GM12873 (cell line): ENCODE data around the gene MARK4.

Experiments
- TF ChIP-seq, protein P1 (sequence below): IDR thresholded peaks from 2 replicates; pipeline ENCODE4 v1.5.1; 2012; ENCODE audit warnings: low read depth, mild to moderate bottlenecking, moderate library complexity, low read length, control low read depth; ENCODE audit not compliant: insufficient read depth; ENCODE audit errors: missing control alignments

The MARK4 gene

GRCh38 chr19:45339629-45340028 lies 88.6 kb downstream of the MARK4 start:
- TF ChIP-seq, protein P1, sequence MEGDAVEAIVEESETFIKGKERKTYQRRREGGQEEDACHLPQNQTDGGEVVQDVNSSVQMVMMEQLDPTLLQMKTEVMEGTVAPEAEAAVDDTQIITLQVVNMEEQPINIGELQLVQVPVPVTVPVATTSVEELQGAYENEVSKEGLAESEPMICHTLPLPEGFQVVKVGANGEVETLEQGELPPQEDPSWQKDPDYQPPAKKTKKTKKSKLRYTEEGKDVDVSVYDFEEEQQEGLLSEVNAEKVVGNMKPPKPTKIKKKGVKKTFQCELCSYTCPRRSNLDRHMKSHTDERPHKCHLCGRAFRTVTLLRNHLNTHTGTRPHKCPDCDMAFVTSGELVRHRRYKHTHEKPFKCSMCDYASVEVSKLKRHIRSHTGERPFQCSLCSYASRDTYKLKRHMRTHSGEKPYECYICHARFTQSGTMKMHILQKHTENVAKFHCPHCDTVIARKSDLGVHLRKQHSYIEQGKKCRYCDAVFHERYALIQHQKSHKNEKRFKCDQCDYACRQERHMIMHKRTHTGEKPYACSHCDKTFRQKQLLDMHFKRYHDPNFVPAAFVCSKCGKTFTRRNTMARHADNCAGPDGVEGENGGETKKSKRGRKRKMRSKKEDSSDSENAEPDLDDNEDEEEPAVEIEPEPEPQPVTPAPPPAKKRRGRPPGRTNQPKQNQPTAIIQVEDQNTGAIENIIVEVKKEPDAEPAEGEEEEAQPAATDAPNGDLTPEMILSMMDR = no peak

- TF ChIP-seq, protein P1 = no peak
Measured at GRCh38 chr19:45340232-45340898, 89.3 kb downstream of the MARK4 start, which contains the start of gene KLC3. KLC3 (plus strand) TSS chr19:45340750; CDS start chr19:45345542, 4,792 bp downstream.

DNA sequence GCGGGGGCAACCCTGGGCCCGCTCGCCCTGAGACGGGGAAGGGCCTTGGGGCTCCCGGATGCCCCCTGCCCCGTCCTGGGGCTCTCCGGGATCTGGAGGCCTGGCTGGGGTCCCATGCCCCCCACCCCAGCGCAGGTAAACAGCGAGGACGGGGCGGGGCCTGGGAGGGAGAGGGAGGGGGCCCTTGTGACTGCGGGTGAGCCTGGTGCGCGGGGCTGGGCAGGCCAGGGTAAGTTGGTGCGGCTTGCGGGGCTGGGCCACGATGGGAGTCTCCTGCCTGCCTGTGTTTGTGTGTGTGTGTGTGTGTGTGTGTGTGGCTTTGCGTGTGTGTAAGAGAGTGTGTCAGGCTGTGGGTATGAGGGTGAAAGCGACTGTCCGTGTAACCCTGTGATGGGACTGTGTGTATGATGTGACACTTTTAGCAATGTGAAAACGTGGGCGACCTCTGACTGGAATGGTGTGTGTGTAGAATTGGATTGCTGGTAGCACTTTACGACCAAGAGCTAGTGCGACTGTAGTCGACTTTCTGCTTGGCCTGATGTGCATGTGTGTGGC lies 89.9 kb downstream of the MARK4 start:
- TF ChIP-seq, protein P1 = no peak

- TF ChIP-seq, protein P1 = no peak
Measured at GRCh38 chr19:45342911-45343310, 91.8 kb downstream of the MARK4 start.

- TF ChIP-seq, protein P1 = no peak
Measured at GRCh38 chr19:45344621-45345505, 93.8 kb downstream of the MARK4 start.

DNA sequence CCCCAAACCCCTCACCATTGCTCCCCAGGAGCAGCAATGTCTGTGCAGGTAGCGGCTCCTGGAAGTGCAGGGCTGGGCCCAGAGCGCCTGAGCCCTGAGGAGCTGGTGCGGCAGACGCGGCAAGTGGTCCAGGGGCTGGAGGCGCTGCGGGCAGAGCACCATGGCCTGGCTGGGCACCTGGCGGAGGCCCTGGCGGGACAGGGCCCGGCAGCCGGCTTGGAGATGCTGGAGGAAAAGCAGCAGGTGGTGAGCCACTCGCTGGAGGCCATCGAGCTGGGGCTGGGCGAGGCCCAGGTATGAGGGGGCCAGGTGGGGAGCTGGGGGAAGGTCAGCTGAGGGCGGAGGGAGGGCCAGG lies 94.4 kb downstream of the MARK4 start:
- TF ChIP-seq, protein P1 = no peak

DNA sequence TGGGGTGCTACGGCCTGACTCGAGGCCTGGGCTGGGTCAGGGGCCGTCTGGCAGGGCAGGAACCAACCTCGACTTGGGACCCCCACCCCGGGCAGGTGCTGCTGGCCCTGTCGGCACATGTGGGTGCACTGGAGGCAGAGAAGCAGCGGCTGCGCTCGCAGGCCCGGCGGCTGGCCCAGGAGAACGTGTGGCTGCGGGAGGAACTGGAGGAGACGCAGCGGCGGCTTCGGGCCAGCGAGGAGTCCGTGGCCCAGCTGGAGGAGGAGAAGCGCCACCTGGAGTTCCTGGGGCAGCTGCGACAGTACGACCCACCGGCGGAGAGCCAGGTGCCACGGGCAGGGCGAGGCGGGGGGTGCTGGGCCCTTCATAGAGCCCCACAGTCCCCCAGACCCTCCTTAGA lies 95.4 kb downstream of the MARK4 start:
- TF ChIP-seq, protein P1 = no peak
